ENCODE measurements around the gene GPR15.
A peak's percentile ranks its signal among the peaks of the same experiment; 100 is the strongest.

GPR15 gene

DNA sequence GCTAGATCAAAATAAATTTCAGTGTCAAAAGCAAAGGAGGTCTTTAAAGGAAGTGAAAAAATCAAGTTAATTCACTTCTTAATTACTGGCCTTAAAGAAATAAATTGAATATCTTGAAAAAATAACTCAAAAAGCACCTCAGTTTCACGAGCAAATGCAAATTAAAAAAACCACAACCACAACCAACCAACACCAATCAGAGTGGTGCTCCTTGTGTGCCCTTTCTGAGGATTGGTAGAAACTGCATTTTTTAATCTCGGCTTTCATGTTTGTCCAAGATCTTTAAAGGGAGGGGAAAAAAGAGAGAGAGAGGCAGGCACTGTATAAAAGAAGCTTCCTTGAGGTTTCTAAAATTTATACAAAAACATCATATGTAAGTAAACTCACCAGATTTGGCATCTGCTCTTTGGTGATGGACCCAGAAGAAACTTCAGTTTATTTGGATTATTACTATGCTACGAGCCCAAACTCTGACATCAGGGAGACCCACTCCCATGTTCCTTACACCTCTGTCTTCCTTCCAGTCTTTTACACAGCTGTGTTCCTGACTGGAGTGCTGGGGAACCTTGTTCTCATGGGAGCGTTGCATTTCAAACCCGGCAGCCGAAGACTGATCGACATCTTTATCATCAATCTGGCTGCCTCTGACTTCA, at the start of gene GPR15:
TSS of gene GPR15 (plus strand) at position 357 of the 653 bp plus-strand sequence. CDS start at position 413, 56 bp downstream.
- DNase-seq: no peak

DNA sequence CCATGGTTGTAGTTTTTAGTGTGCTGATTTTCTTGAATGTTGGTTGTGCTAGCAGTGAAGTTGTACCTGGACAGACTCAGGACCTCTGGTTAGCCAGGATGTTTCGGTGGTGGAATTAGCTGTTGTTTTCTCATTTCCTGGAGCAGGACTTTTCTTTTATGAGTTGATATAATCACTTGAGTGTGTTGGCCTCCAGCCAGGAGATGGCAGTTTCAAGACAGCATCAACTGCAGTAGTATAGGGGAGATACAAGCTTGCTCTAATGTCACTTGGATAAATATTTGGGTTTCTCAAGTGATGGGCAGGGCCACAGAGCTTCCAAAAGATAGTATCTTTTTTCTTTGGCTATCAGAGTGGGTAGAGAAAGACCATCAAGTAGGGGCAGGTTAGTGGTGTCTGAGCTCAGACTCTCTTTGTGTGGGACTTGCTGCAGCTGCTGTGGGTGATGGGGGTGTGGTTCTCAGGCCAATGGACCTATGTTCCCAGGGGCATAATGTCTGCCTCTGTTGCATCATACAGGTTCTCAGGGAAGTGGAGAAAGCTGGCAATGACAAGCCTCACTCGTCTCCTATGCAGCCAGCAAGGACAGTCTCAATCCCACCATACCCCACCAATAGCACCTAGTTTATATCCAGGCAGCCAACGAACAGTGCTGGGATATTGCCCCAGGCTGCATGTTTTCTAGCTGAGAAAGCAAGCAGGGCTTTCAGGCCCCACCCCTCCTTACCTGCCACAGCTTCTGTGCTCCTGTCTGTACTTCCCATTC, 48.9 kb upstream of the GPR15 start:
- DNase-seq: no peak

- no peak for DNase-seq
These were observed 48.2 kb upstream of the GPR15 start for GRCh38 chr3:98483626-98484025.

DNA sequence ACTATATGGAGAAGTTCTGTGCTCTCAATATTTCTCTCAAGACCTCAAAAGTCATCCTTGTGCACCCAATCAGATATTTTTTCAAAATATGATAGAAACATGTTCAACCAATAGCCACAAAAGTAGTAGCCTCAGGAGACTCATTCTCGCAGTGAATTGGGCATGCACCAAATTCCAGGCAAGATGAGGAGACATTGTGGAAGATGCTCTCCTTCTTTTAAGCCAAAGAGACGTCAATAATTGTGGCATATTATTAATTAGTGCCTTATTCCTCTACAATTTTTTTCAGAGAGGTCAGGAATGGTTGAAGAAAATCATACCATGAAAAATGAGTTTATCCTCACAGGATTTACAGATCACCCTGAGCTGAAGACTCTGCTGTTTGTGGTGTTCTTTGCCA, 34.4 kb upstream of the GPR15 start, which contains the start of gene OR5K2:
TSS of gene OR5K2 (plus strand) at position 301 of the 400 bp plus-strand sequence. CDS start at position 301, 0 bp downstream.
- DNase-seq: no peak

DNA sequence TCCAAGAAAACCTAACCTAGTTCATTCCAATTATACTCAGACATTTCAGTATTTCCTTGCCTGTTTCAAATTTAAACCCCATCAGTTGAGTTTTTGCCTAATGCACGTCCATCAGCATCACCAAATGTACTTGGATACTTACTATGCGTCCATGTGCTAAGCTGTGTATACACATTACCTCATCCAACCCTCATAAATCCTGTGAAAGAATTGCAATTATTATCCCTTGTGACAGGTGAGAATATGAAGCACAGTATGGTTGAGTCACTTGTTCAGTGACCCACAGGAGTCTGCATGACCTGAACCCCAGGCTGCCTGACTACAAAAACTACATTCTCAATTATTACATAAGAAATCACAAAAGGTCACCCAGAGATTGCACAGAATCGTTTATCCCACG, 31.8 kb upstream of the GPR15 start:
- DNase-seq: no peak

DNA sequence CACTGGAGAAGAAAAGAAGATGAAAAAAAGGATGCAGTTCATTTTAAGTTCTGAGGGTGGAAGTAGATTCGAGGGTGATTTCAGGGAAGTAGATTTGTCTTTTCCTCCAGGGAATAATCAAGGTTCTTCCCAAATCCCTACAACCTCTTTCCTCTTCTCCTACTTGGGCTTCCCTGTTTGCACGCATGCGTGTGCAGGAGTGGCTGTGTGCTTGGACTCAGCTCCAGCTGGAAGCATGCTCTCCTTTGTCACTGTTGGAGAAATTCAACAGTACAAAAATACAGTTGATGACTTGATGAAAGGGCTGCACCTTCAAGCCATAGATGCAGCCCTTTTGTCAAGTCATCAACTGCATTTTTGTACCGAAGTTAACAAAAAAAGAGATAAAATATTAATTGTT, 30.5 kb upstream of the GPR15 start:
- no peak for DNase-seq

- DNase-seq: no peak
These were observed 29.8 kb upstream of the GPR15 start for GRCh38 chr3:98501863-98502576.

- no peak for DNase-seq
These were observed 27.2 kb upstream of the GPR15 start for GRCh38 chr3:98504539-98504938.

- no peak for DNase-seq
These were observed 23.2 kb upstream of the GPR15 start for GRCh38 chr3:98508582-98508981.

DNA sequence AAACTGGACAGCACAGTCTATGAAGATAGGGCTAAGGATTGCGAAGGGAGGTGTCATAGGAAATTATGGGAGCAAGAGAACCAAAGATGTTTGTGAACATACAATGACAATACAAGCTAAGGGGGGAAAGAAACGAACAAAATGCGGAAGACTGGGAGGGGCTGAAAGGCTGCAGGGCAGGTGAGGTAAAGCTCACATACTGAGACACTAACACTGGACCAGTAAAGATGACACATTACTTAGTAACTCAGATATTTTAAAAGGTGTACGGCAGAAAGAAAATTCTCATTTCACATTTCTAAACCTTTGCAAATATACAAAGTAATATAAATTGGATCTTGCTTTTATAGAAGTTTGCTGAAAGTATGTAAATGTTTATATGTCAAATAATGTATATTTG, 19.2 kb upstream of the GPR15 start:
- no peak for DNase-seq

- DNase-seq: no peak
These were observed 18.7 kb upstream of the GPR15 start for GRCh38 chr3:98513091-98513511.

GRCh38 chr3:98513736-98514135, 18.0 kb upstream of the GPR15 start:
- no peak for DNase-seq

DNA sequence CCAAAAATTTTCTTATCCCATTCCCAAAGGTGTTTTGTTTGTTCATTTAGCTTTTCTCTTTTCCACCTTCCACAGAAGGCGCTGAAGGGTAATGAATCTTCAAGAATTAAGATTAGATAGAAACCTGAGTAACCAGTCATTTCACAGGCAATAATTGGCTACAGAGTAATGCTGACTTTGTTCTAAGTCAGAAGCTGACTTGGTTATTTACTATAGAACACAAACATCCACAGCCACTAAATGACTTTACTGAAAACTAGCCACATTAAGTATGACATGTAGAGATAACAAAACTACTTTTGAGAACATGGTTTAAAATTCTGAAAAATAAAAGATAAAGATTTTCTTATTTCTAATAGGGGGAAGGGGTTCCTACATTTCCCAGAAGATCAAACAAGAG, 16.8 kb upstream of the GPR15 start:
- no peak for DNase-seq

GRCh38 chr3:98518816-98519215, 13.0 kb upstream of the GPR15 start:
- no peak for DNase-seq

- DNase-seq: no peak
These were observed 12.4 kb upstream of the GPR15 start for GRCh38 chr3:98519351-98519750.

- peak; percentile 7 to 30 (median 13) for DNase-seq
These were observed 9.8 kb upstream of the GPR15 start for GRCh38 chr3:98521897-98522543.

- peak; percentile 91 to 94 (median 94) for DNase-seq
These were observed 9.1 kb upstream of the GPR15 start, which contains the start of gene CLDND1 for GRCh38 chr3:98522544-98523281. TSS of gene CLDND1 (minus strand) at chr3:98522902. CDS start at chr3:98521424, 1,478 bp downstream.

DNA sequence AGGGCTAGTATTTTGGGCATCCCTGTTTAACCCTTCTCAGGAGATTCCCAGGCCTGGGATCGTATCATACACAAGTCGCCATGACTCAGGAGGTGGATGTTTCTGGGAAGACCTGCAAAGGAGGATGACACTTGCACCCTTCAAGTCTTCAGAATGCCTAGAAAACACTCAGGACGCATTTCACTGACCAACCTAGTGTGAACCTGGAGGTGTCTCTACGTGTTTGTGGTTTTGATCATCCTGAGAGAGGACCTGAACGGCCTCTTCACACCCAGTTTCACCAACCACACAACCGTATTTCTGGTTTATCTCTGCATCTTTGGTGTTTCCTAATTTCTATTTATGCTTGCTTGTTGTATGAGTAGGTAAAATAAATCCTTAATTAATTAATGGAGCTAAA, 6.3 kb upstream of the GPR15 start:
- no peak for DNase-seq

DNA sequence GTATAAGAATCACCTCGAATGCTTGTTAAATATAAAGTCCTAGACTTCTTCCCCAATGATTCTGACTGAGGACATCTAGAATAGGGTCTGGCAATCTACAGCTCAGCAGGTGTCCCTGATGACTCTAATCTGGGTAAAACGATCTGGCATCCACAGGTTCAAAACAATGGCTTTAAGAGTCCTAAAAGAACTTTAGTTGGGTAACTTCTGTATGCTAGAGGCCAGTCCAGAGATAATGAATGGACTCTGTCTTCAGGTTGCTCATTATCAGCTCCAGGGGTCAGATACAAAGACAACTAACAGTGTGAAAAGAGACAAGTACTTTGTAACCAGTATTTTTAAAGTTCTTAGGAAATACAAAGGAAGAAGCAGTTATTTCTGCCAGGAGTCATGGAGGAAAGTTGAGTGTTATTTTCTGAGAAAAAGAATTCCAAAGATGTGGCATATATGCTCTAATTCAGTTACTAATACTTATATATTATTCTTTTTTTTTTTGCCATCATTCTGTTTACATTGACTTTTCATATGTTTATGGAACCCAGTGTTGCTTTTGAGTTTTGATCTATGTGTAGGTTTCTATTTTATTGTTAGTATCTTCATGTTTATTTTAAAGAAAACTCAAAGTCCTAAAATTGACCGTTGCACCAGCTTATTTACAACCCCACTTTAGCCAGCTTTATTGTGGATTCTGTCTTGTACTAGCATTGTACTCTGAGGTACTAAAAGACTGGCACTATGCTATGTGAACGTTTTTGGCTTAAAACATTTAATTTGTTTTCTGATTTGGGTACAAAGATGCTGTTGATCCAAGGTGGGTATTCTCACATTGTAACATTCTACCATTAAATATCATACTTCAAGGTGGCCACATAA, 3.1 kb upstream of the GPR15 start:
- DNase-seq: no peak

DNA sequence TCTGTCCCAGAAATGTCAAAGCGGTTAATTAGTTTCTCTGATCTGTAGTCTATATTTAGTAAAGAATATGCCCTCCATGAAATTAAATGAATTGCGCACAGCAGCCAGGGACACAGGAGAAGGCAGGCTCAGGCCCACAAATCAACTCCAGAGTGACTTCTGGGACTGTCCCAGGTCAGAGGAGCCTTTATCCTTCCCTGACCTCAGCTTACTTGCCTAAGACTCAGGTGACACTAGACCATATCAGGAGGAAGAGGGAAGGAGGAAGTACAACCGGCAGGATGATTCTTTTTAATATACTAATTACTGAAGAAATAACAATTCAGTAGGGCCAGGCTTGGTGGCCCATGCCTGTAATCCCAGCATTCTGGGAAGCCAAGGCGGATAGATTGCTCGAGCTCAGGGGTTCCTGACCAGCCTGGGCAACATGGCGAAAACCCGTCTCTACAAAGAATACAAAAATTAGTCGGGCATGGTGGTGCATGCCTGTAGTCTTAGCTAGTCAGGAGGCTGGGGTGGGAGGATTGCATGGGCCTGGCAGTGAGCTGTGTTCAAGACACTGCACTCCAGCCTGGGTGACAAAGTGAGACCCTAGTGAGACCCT, 1.8 kb upstream of the GPR15 start:
- no peak for DNase-seq

- DNase-seq: no peak
These were observed 1.1 kb upstream of the GPR15 start for GRCh38 chr3:98530676-98531075.
